Measurements from ENCODE around the gene RAB14. TPM values are rescaled to one million over a fixed set of nuclear protein-coding genes. Genes with fewer than 3 reads are reported as not detected.

The RAB14 gene
- total and polyA plus RNA-seq, 2 donors (not counting 1 experiment from before 2014, with no cell fraction given): 20.4 to 52.6 TPM

DNA sequence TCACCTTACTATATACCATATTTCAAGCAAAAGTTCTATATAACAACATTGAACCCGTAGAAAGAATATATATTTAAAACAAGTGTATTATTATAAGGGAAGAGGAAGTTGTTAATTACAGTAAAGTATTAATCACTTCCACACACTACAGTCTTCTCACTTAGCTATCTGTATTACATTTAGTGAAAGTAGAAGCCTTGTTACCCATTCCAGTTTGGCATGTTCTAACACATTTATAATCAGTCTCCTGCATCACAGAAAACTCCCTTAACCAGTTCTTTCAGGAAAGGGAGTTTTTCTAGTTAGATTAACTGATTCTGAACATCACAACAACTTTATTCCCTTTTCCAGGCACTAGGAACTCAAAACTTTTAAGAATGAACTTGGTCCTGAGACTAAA lies 6.9 kb downstream of the RAB14 start:
- peaks cover 67% of the 10 kb centered on the region for H4K20me1 ChIP-seq (ENCODE audit: control insufficient read depth, insufficient read depth, low read length, poor library complexity, severe bottlenecking)
- H3K9me3 ChIP-seq (ENCODE audit: control extremely low read depth in 1 of 3, control insufficient read depth in 2 of 3, insufficient read depth in 1 of 3, low read length in 2 of 3): no peaks in the 10 kb centered on the region
- Mint-ChIP-seq H3K4me1 (peaks cover 85% of the 10 kb centered on the region), H3K27ac (peak overlapping the region; percentile 15), H3K27me3 (no peaks in the 10 kb centered on the region), H3K9me3 (ENCODE audit: insufficient read depth) (no peaks in the 10 kb centered on the region), H3K4me3 (no peak overlapping the region)
- ChIA-PET CTCF (interaction anchor here (0.5 to 3.9 kb wide), 3 partner anchors 8 to 25 kb away, joined by 3 to 11 read pairs (median 3); no protein-coding TSS in a partner anchor), POLR2A (no interaction called here)
- H3K4me1 ChIP-seq (ENCODE audit: control insufficient read depth in 2 of 2, insufficient read depth in 2 of 2, low read length in 2 of 2): peaks cover 31 to 90% of the 10 kb centered on the region in 2 donors
- H3K4me2 ChIP-seq (replicated peaks; ENCODE audit: low read depth, low read length, poor library complexity, severe bottlenecking): peak overlapping the region; percentile 41
- H2AFZ ChIP-seq (ENCODE audit: insufficient read depth, low read depth, low read length, poor library complexity, severe bottlenecking): no peak overlapping the region
- intact Hi-C loops (cut with micrococcal nuclease): no loop called here
- DNase-seq (no peak), ATAC-seq (ENCODE audit: low read depth) (peak; percentile 21)
- TF ChIP-seq CTCF (IDR thresholded peaks at IDR 0.05) (no peak), EZH2 (IDR thresholded peaks at IDR 0.05; ENCODE audit: borderline replicate concordance, insufficient read depth, low read depth, low read length, poor library complexity, severe bottlenecking) (no peak)
- peaks cover 100% of the 10 kb centered on the region for H3K79me2 ChIP-seq (ENCODE audit: control insufficient read depth, insufficient read depth, low read length)
- no peaks in the 10 kb centered on the region for H3K27me3 ChIP-seq (replicated peaks in 1 of 4; ENCODE audit: control extremely low read depth in 1 of 4, control insufficient read depth in 3 of 4, insufficient read depth in 4 of 4, low read length in 3 of 4)
- no CpG with 5 or more reads among the region's 1 CpG for WGBS (ENCODE audit: insufficient coverage)
- peaks cover 2 to 14% of the 10 kb centered on the region in 2 experiments for H3K36me3 ChIP-seq (replicated peaks in 1 of 2; ENCODE audit: control extremely low read depth in 1 of 2, control insufficient read depth in 1 of 2, extremely low read depth in 1 of 2, insufficient read depth in 2 of 2, low read length in 1 of 2)
- H3K4me3 ChIP-seq (ENCODE audit: control extremely low read depth in 1 of 5, extremely low read depth in 1 of 5, insufficient read depth in 1 of 5, low read depth in 2 of 5, low read length in 4 of 5): no peak overlapping the region
- H3K9ac ChIP-seq (ENCODE audit: low read length): no peak overlapping the region
- H3K27ac ChIP-seq (ENCODE audit: low read length in 2 of 2): peak overlapping the region in 1 of 2 donors; percentile 75

GRCh38 chr9:121192959-121193640 lies 8.6 kb downstream of the RAB14 start:
- H3K36me3 ChIP-seq (replicated peaks in 1 of 2; ENCODE audit: control extremely low read depth in 1 of 2, control insufficient read depth in 1 of 2, extremely low read depth in 1 of 2, insufficient read depth in 2 of 2, low read length in 1 of 2): peaks cover 3 to 29% of the 10 kb centered on the region in 2 experiments
- ChIA-PET CTCF (interaction anchor here (3.9 kb wide), 1 partner anchor 20 kb away, joined by 11 read pairs; no protein-coding TSS in a partner anchor), POLR2A (no interaction called here)
- no peak for DNase-seq
- H3K9ac ChIP-seq (ENCODE audit: low read length): no peak overlapping the region
- peaks cover 76% of the 10 kb centered on the region for H3K4me1 Mint-ChIP-seq
- H3K4me3 ChIP-seq (ENCODE audit: control extremely low read depth in 1 of 5, extremely low read depth in 1 of 5, insufficient read depth in 1 of 5, low read depth in 2 of 5, low read length in 4 of 5): no peak overlapping the region
- no peak overlapping the region for H2AFZ ChIP-seq (ENCODE audit: insufficient read depth, low read depth, low read length, poor library complexity, severe bottlenecking)
- H3K27ac ChIP-seq (ENCODE audit: low read length in 2 of 2): peak overlapping the region in 1 of 2 donors; percentile 75
- no peaks in the 10 kb centered on the region for H3K9me3 ChIP-seq (ENCODE audit: control extremely low read depth in 1 of 3, control insufficient read depth in 2 of 3, insufficient read depth in 1 of 3, low read length in 2 of 3)
- H4K20me1 ChIP-seq (ENCODE audit: control insufficient read depth, insufficient read depth, low read length, poor library complexity, severe bottlenecking): peaks cover 60% of the 10 kb centered on the region
- H3K9me3 Mint-ChIP-seq (ENCODE audit: insufficient read depth): no peaks in the 10 kb centered on the region
- no peaks in the 10 kb centered on the region for H3K27me3 Mint-ChIP-seq
- peaks cover 22 to 73% of the 10 kb centered on the region in 2 donors for H3K4me1 ChIP-seq (ENCODE audit: control insufficient read depth in 2 of 2, insufficient read depth in 2 of 2, low read length in 2 of 2)
- no peak overlapping the region for H3K27ac Mint-ChIP-seq
- no CpG with 5 or more reads among the region's 1 CpG for WGBS (ENCODE audit: insufficient coverage)
- H3K79me2 ChIP-seq (ENCODE audit: control insufficient read depth, insufficient read depth, low read length): peaks cover 100% of the 10 kb centered on the region
- ATAC-seq (ENCODE audit: low read depth): no peak
- no peak for TF ChIP-seq CTCF (IDR thresholded peaks at IDR 0.05)
- TF ChIP-seq EZH2 (IDR thresholded peaks at IDR 0.05; ENCODE audit: borderline replicate concordance, insufficient read depth, low read depth, low read length, poor library complexity, severe bottlenecking): no peak
- H3K4me3 Mint-ChIP-seq: no peak overlapping the region
- peak overlapping the region; percentile 32 for H3K4me2 ChIP-seq (replicated peaks; ENCODE audit: low read depth, low read length, poor library complexity, severe bottlenecking)
- H3K27me3 ChIP-seq (replicated peaks in 1 of 4; ENCODE audit: control extremely low read depth in 1 of 4, control insufficient read depth in 3 of 4, insufficient read depth in 4 of 4, low read length in 3 of 4): no peaks in the 10 kb centered on the region
- intact Hi-C loops (cut with micrococcal nuclease): no loop called here
